ENCODE data around the gene C1orf105.

GRCh38 chr1:172500207-172500606 lies 79.7 kb downstream of the C1orf105 start:
- no peak for TF ChIP-seq CTCF (optimal IDR thresholded peaks at IDR 0.05 in 1 of 3, IDR thresholded peaks at IDR 0.05 in 1 of 3, conservative IDR thresholded peaks at IDR 0.05 in 1 of 3; ENCODE audit: extremely low read depth in 1 of 3, insufficient read depth in 2 of 3, low read length in 3 of 3)
- TF ChIP-seq EZH2 (IDR thresholded peaks at IDR 0.05; ENCODE audit: low read length) = no peak

Data from keratinocyte (primary cell).